Endothelial cell of umbilical vein (primary cell): ENCODE results near the gene VPS37C. TPM values are rescaled to one million over a fixed set of nuclear protein-coding genes. Genes with fewer than 3 reads are reported as not detected.
A peak's percentile ranks its signal among the peaks of the same experiment; 100 is the strongest.

Experiments
- BruUV-seq: library from RNA; stranded (reverse); fragments of 400-500 nt; replicated peaks from 2 replicates; lab custom pipeline; 2021; lab: Mats Ljungman, UMichigan
- CTCF ChIA-PET: fragments of 300-600, 350-600 bp; sonication (Branson Sonifier 250); formaldehyde crosslinking; loops from one replicate; lab custom pipeline; 2021; ENCODE audit warnings: antibody characterized with exemption, inconsistent platforms; lab: Charles Lee
- POLR2A ChIA-PET: fragments of 300-600, 350-600 bp; sonication (Branson Sonifier 250); formaldehyde crosslinking; loops from one replicate; lab custom pipeline; 2021; ENCODE audit warnings: antibody characterized with exemption, inconsistent platforms; lab: Charles Lee
- DNase-seq: peaks from one replicate; pipeline ENCODE4 v3.0.0-alpha.2; 2011; ENCODE audit warnings: low read depth, low spot score
- FAIRE-seq: peaks from 2 replicates; lab custom pipeline; 2011; peaks lifted over from hg19 to GRCh38; lab: Jason Lieb, UNC
- H2AFZ ChIP-seq: 2 replicates; pipeline ENCODE4 v1.6.0; 2012; ENCODE audit warnings: low read depth, low read length, control low read depth, inconsistent platforms
- H3K27ac ChIP-seq: 2 replicates; pipeline ENCODE4 v1.5.1; 2011; ENCODE audit warnings: low read depth, mild to moderate bottlenecking, control low read depth, low read length, moderate library complexity; ENCODE audit not compliant: insufficient read depth
- H3K27me3 ChIP-seq, 2 experiments: 2 replicates each; pipeline versions ENCODE4 v1.6.0 to v1.6.1; 2011; ENCODE audit warnings: low read length in 2 of 2, mixed read lengths in 1 of 2; ENCODE audit not compliant: control insufficient read depth in 2 of 2, insufficient read depth in 2 of 2
- H3K36me3 ChIP-seq, 2 experiments: 2 replicates in 1 of 2; 3 replicates in 1 of 2; pipeline ENCODE4 v1.5.1; 2011; ENCODE audit warnings: low read length in 2 of 2, mild to moderate bottlenecking in 1 of 2, moderate library complexity in 1 of 2; ENCODE audit not compliant: control insufficient read depth in 2 of 2, insufficient read depth in 2 of 2; ENCODE audit errors: extremely low read depth in 1 of 2
- H3K4me1 ChIP-seq: 3 replicates; pipeline ENCODE4 v1.5.1; 2011; ENCODE audit warnings: mild to moderate bottlenecking, low read length; ENCODE audit not compliant: control insufficient read depth, insufficient read depth; ENCODE audit errors: extremely low read depth
- H3K4me2 ChIP-seq: 2 replicates; pipeline ENCODE4 v1.6.1; 2011; ENCODE audit warnings: low read length, control low read depth, mixed read lengths; ENCODE audit not compliant: insufficient read depth
- H3K4me3 ChIP-seq, 3 experiments: fragments of 200-600 bp in 1 of 3; sonication (generic), shearing (Covaris generic) in 1 of 3; replicated peaks in 1 of 3; 2 replicates each; pipeline ENCODE4 v1.5.1; 2011 to 2016; ENCODE audit warnings: control low read depth in 3 of 3, low read length in 3 of 3, mild to moderate bottlenecking in 2 of 3, inconsistent platforms in 1 of 3, low read depth in 1 of 3, moderate library complexity in 1 of 3; ENCODE audit not compliant: insufficient read depth in 1 of 3
- H3K79me2 ChIP-seq: 2 replicates; pipeline ENCODE4 v1.6.0; 2012; ENCODE audit warnings: low read length, inconsistent platforms; ENCODE audit not compliant: control insufficient read depth, insufficient read depth
- H3K9ac ChIP-seq: replicated peaks from 2 replicates; pipeline ENCODE3; 2011; ENCODE audit warnings: low read length, control low read depth; ENCODE audit not compliant: insufficient read depth; ENCODE audit errors: extremely low read depth
- H3K9me1 ChIP-seq: replicated peaks from 3 replicates; pipeline ENCODE4 v1.6.0; 2011; ENCODE audit warnings: mild to moderate bottlenecking, low read length; ENCODE audit not compliant: control insufficient read depth, insufficient read depth; ENCODE audit errors: extremely low read depth
- H3K9me3 ChIP-seq: replicated peaks from 2 replicates; pipeline ENCODE4 v1.5.1; 2012; ENCODE audit warnings: low read length, inconsistent platforms; ENCODE audit not compliant: control insufficient read depth, insufficient read depth
- H4K20me1 ChIP-seq: replicated peaks from 2 replicates; pipeline ENCODE3; 2011; ENCODE audit warnings: mild to moderate bottlenecking, low read length; ENCODE audit not compliant: control insufficient read depth, insufficient read depth; ENCODE audit errors: extremely low read depth
- CTCF ChIP-seq, 2 donors: IDR thresholded peaks; 1 replicate in 1 of 2; 2 replicates in 1 of 2; pipeline ENCODE4 v1.5.1; 2011; ENCODE audit warnings: low read length in 2 of 2, mild to moderate bottlenecking in 2 of 2, moderate library complexity in 2 of 2, control low read depth in 1 of 2, inconsistent platforms in 1 of 2, low read depth in 1 of 2; ENCODE audit not compliant: insufficient read depth in 1 of 2; ENCODE audit errors: extremely low read depth in 1 of 2
- EZH2 ChIP-seq: IDR thresholded peaks from 2 replicates; pipeline ENCODE4 v1.6.1; 2012; ENCODE audit warnings: borderline replicate concordance, low read depth, mild to moderate bottlenecking, moderate library complexity, low read length, inconsistent platforms; ENCODE audit not compliant: severe bottlenecking
- FOS ChIP-seq: IDR thresholded peaks from 2 replicates; pipeline ENCODE4 v1.6.1; 2011; ENCODE audit warnings: mild to moderate bottlenecking, low read length, moderate library complexity, borderline replicate concordance; ENCODE audit not compliant: insufficient read depth
- GATA2 ChIP-seq: IDR thresholded peaks from 2 replicates; pipeline ENCODE4 v1.7.0; 2011; ENCODE audit warnings: low read depth, mild to moderate bottlenecking, moderate library complexity, mixed read lengths, low read length; ENCODE audit not compliant: insufficient read length, insufficient read depth
- JUN ChIP-seq: IDR thresholded peaks from 2 replicates; pipeline ENCODE4 v1.6.1; 2011; ENCODE audit warnings: borderline replicate concordance, low read depth; ENCODE audit not compliant: insufficient read length, insufficient read depth
- MAX ChIP-seq: IDR thresholded peaks from 2 replicates; pipeline ENCODE4 v1.6.1; 2011; ENCODE audit not compliant: insufficient read depth, insufficient read length
- MYC ChIP-seq: IDR thresholded peaks from one replicate; pipeline ENCODE4 v1.6.1; 2011; ENCODE audit warnings: mild to moderate bottlenecking, low read depth, low read length
- POLR2A ChIP-seq: IDR thresholded peaks from 2 replicates; pipeline ENCODE4 v1.6.1; 2012; ENCODE audit warnings: low read depth, mild to moderate bottlenecking, control low read depth, low read length
- POLR2AphosphoS5 ChIP-seq: IDR thresholded peaks from 2 replicates; pipeline ENCODE4 v1.6.1; 2012; ENCODE audit warnings: low read depth, mild to moderate bottlenecking, control low read depth, low read length, moderate library complexity; ENCODE audit not compliant: insufficient read depth
- dilution Hi-C: fragments of 300-500 bp; cut with MboI; formaldehyde crosslinking; loops from one replicate; pipeline ENCODE4 v1.15.0; 2019; ENCODE audit warnings: low sequenced_read_pairs; ENCODE audit not compliant: extremely low pct_ligation_motif_present
- intact Hi-C: fragments of 100-400 bp; cut with micrococcal nuclease; formaldehyde crosslinking; loops from one replicate; pipeline ENCODE4 v1.10.0; 2022
- polyA plus RNA-seq, 4 experiments: library from polyadenylated mRNA; depleted of rRNA in 3 of 4; stranded (reverse) in 3 of 4; unstranded in 1 of 4; fragments of >200 nt; gene quantifications; 2 replicates each; pipeline versions ENCODE4 v1.2.1 to v1.2.3, GENCODE V29; 2011 to 2012; ENCODE audit warnings: missing spikeins in 1 of 4
- total RNA-seq: library from RNA; stranded (reverse); gene quantifications from 2 replicates; pipeline ENCODE4 v1.2.3, GENCODE V29; 2021

The VPS37C gene
- total and polyA plus RNA-seq, 2 donors (not counting 3 experiments of a cell fraction or from before 2014, with no cell fraction given): 17.7 to 23.4 TPM

GRCh38 chr11:61129639-61130523, 31.3 kb downstream of the VPS37C start:
- BruUV-seq: TSS peak; percentile 46
- ChIA-PET CTCF (interaction anchor here (0.5 to 3.6 kb wide), 24 partner anchors 9 to 354 kb away, joined by 3 to 22 read pairs (median 4); partner anchors contain the start of gene VPS37C), POLR2A (no interaction called here)
- Histone ChIP-seq H3K27ac (peak overlapping the region; percentile 2), H3K4me2 (peak overlapping the region; percentile 7), H3K9me3 (no peaks in the 10 kb centered on the region), H4K20me1 (no peaks in the 10 kb centered on the region), H3K4me3 (no peak overlapping the region), H3K79me2 (no peaks in the 10 kb centered on the region), H3K9ac (no peak overlapping the region), H3K9me1 (no peaks in the 10 kb centered on the region), H3K27me3 (peaks cover 9 to 10% of the 10 kb centered on the region in 2 experiments), H3K36me3 (peaks cover 0 to 9% of the 10 kb centered on the region in 2 experiments), H3K4me1 (peaks cover 3% of the 10 kb centered on the region), H2AFZ (peak overlapping the region; percentile 29)
- dilution Hi-C loops (no loop called here), intact Hi-C loops (loop anchor here (1.0 to 10.0 kb wide), 6 partner anchors 57 to 355 kb away; partner anchors contain the start of gene TMEM109)
- no peak for TF ChIP-seq MYC
- peak; percentile 41 for TF ChIP-seq JUN
- TF ChIP-seq CTCF (IDR thresholded peaks at IDR 0.05; ENCODE audit: extremely low read depth in 1 of 2, insufficient read depth in 1 of 2, low read depth in 1 of 2, low read length in 2 of 2): peak; percentile 100
- TF ChIP-seq EZH2: no peak
- no peak for TF ChIP-seq GATA2
- peak; percentile 62 for TF ChIP-seq POLR2AphosphoS5
- TF ChIP-seq FOS: peak; percentile 52
- no peak for TF ChIP-seq MAX
- no peak for TF ChIP-seq POLR2A
- FAIRE-seq (peak; percentile 96), DNase-seq (peak; percentile 93)
